Neural progenitor cell (in vitro differentiated cells): ENCODE data around the gene SMIM35.

Experiments used
- CTCF ChIP-seq: fragments of 200-600 bp; sonication (generic); IDR thresholded peaks from 2 replicates; pipeline ENCODE4 v1.5.1; 2017; ENCODE audit warnings: antibody characterized with exemption, mild to moderate bottlenecking
- EZH2 ChIP-seq: fragments of 200-600 bp; sonication (generic); IDR thresholded peaks from 2 replicates; pipeline ENCODE4 v1.6.1; 2017; ENCODE audit warnings: antibody characterized with exemption, mild to moderate bottlenecking, moderate library complexity

- no peak for TF ChIP-seq CTCF
- no peak for TF ChIP-seq EZH2
Observed at GRCh38 chr11:117970400-117971024, 116.3 kb downstream of the SMIM35 start.
